ENCODE data around the gene DPYD. TPM values are rescaled to one million over a fixed set of nuclear protein-coding genes. Genes with fewer than 3 reads are reported as not detected.

The DPYD gene
- polyA plus RNA-seq, 2 donors, result 6.7 to 10.0 TPM

GRCh38 chr1:97630948-97631347 is 289.9 kb downstream of the DPYD start:
- WGBS, 2 donors, result 34 to 39% methylated on average over 3 of the region's 3 CpGs

GRCh38 chr1:97630281-97630680 is 290.6 kb downstream of the DPYD start:
- peaks cover 0 to 3% of the 10 kb centered on the region in 2 donors for H3K4me1 ChIP-seq (ENCODE audit: control insufficient read depth in 2 of 2, insufficient read depth in 2 of 2, low read length in 1 of 2)
- H3K4me3 ChIP-seq (ENCODE audit: low read depth in 1 of 2, low read length in 2 of 2), result no peak overlapping the region
- no peaks in the 10 kb centered on the region for H3K36me3 ChIP-seq (ENCODE audit: control insufficient read depth in 2 of 2, insufficient read depth in 2 of 2, low read length in 1 of 2)
- H3K27me3 ChIP-seq (ENCODE audit: control insufficient read depth in 1 of 2, insufficient read depth in 2 of 2, low read length in 2 of 2), result no peaks in the 10 kb centered on the region
- H3K27ac ChIP-seq (ENCODE audit: low read depth in 2 of 2, low read length in 1 of 2), result no peak overlapping the region
- 68 to 69% methylated on average over 1 of the region's 1 CpG for WGBS, 2 donors
- H3K9me3 ChIP-seq (ENCODE audit: control insufficient read depth in 2 of 2, insufficient read depth in 1 of 2, low read depth in 1 of 2, low read length in 1 of 2), result no peaks in the 10 kb centered on the region

More at GRCh38 chr1:97630948-97631347, 289.9 kb downstream of the DPYD start:
- peaks cover 0 to 3% of the 10 kb centered on the region in 2 donors for H3K4me1 ChIP-seq (ENCODE audit: control insufficient read depth in 2 of 2, insufficient read depth in 2 of 2, low read length in 1 of 2)
- no peak overlapping the region for H3K4me3 ChIP-seq (ENCODE audit: low read depth in 1 of 2, low read length in 2 of 2)
- no peak overlapping the region for H3K27ac ChIP-seq (ENCODE audit: low read depth in 2 of 2, low read length in 1 of 2)
- H3K9me3 ChIP-seq (ENCODE audit: control insufficient read depth in 2 of 2, insufficient read depth in 1 of 2, low read depth in 1 of 2, low read length in 1 of 2), result no peaks in the 10 kb centered on the region
- H3K27me3 ChIP-seq (ENCODE audit: control insufficient read depth in 1 of 2, insufficient read depth in 2 of 2, low read length in 2 of 2), result no peaks in the 10 kb centered on the region
- H3K36me3 ChIP-seq (ENCODE audit: control insufficient read depth in 2 of 2, insufficient read depth in 2 of 2, low read length in 1 of 2), result no peaks in the 10 kb centered on the region

- no peaks in the 10 kb centered on the region for H3K27me3 ChIP-seq (ENCODE audit: control insufficient read depth in 1 of 2, insufficient read depth in 2 of 2, low read length in 2 of 2)
- H3K27ac ChIP-seq (ENCODE audit: low read depth in 2 of 2, low read length in 1 of 2), result no peak overlapping the region
- no peaks in the 10 kb centered on the region for H3K36me3 ChIP-seq (ENCODE audit: control insufficient read depth in 2 of 2, insufficient read depth in 2 of 2, low read length in 1 of 2)
- H3K4me1 ChIP-seq (ENCODE audit: control insufficient read depth in 2 of 2, insufficient read depth in 2 of 2, low read length in 1 of 2), result no peaks in the 10 kb centered on the region
- H3K4me3 ChIP-seq (ENCODE audit: low read depth in 1 of 2, low read length in 2 of 2), result no peak overlapping the region
- no peaks in the 10 kb centered on the region for H3K9me3 ChIP-seq (ENCODE audit: control insufficient read depth in 2 of 2, insufficient read depth in 1 of 2, low read depth in 1 of 2, low read length in 1 of 2)
Observed at GRCh38 chr1:97623220-97623619, 297.6 kb downstream of the DPYD start.

- no peaks in the 10 kb centered on the region for H3K9me3 ChIP-seq (ENCODE audit: control insufficient read depth in 2 of 2, insufficient read depth in 1 of 2, low read depth in 1 of 2, low read length in 1 of 2)
- no peaks in the 10 kb centered on the region for H3K4me1 ChIP-seq (ENCODE audit: control insufficient read depth in 2 of 2, insufficient read depth in 2 of 2, low read length in 1 of 2)
- no peak overlapping the region for H3K27ac ChIP-seq (ENCODE audit: low read depth in 2 of 2, low read length in 1 of 2)
- no peak overlapping the region for H3K4me3 ChIP-seq (ENCODE audit: low read depth in 1 of 2, low read length in 2 of 2)
- no peaks in the 10 kb centered on the region for H3K36me3 ChIP-seq (ENCODE audit: control insufficient read depth in 2 of 2, insufficient read depth in 2 of 2, low read length in 1 of 2)
- no peaks in the 10 kb centered on the region for H3K27me3 ChIP-seq (ENCODE audit: control insufficient read depth in 1 of 2, insufficient read depth in 2 of 2, low read length in 2 of 2)
- WGBS, 2 donors, result 54 to 64% methylated on average over 1 of the region's 1 CpG
Observed at GRCh38 chr1:97621955-97622354, 298.9 kb downstream of the DPYD start.

- 98 to 99% methylated on average over 2 of the region's 2 CpGs for WGBS, 2 donors
- H3K27ac ChIP-seq (ENCODE audit: low read depth in 2 of 2, low read length in 1 of 2), result no peak overlapping the region
- no peak overlapping the region for H3K4me3 ChIP-seq (ENCODE audit: low read depth in 1 of 2, low read length in 2 of 2)
Observed at GRCh38 chr1:97619706-97620105, 301.1 kb downstream of the DPYD start.

GRCh38 chr1:97610748-97611147 is 310.1 kb downstream of the DPYD start:
- 89 to 91% methylated on average over 3 of the region's 3 CpGs for WGBS, 2 donors
- H3K27me3 ChIP-seq (ENCODE audit: control insufficient read depth in 1 of 2, insufficient read depth in 2 of 2, low read length in 2 of 2), result no peaks in the 10 kb centered on the region

More at GRCh38 chr1:97619706-97620105, 301.1 kb downstream of the DPYD start:
- Histone ChIP-seq H3K36me3 (ENCODE audit: control insufficient read depth in 2 of 2, insufficient read depth in 2 of 2, low read length in 1 of 2) (no peaks in the 10 kb centered on the region), H3K4me1 (ENCODE audit: control insufficient read depth in 2 of 2, insufficient read depth in 2 of 2, low read length in 1 of 2) (no peaks in the 10 kb centered on the region), H3K9me3 (ENCODE audit: control insufficient read depth in 2 of 2, insufficient read depth in 1 of 2, low read depth in 1 of 2, low read length in 1 of 2) (no peaks in the 10 kb centered on the region), H3K27me3 (ENCODE audit: control insufficient read depth in 1 of 2, insufficient read depth in 2 of 2, low read length in 2 of 2) (no peaks in the 10 kb centered on the region)

GRCh38 chr1:97610102-97610501 is 310.7 kb downstream of the DPYD start:
- H3K36me3 ChIP-seq (ENCODE audit: control insufficient read depth in 2 of 2, insufficient read depth in 2 of 2, low read length in 1 of 2), result no peaks in the 10 kb centered on the region
- H3K4me3 ChIP-seq (ENCODE audit: low read depth in 1 of 2, low read length in 2 of 2), result no peak overlapping the region
- 81 to 88% methylated on average over 3 of the region's 3 CpGs for WGBS, 2 donors
- no peaks in the 10 kb centered on the region for H3K9me3 ChIP-seq (ENCODE audit: control insufficient read depth in 2 of 2, insufficient read depth in 1 of 2, low read depth in 1 of 2, low read length in 1 of 2)
- no peak overlapping the region for H3K27ac ChIP-seq (ENCODE audit: low read depth in 2 of 2, low read length in 1 of 2)
- no peaks in the 10 kb centered on the region for H3K4me1 ChIP-seq (ENCODE audit: control insufficient read depth in 2 of 2, insufficient read depth in 2 of 2, low read length in 1 of 2)
- no peaks in the 10 kb centered on the region for H3K27me3 ChIP-seq (ENCODE audit: control insufficient read depth in 1 of 2, insufficient read depth in 2 of 2, low read length in 2 of 2)

More at GRCh38 chr1:97610748-97611147, 310.1 kb downstream of the DPYD start:
- H3K4me1 ChIP-seq (ENCODE audit: control insufficient read depth in 2 of 2, insufficient read depth in 2 of 2, low read length in 1 of 2), result no peaks in the 10 kb centered on the region
- H3K9me3 ChIP-seq (ENCODE audit: control insufficient read depth in 2 of 2, insufficient read depth in 1 of 2, low read depth in 1 of 2, low read length in 1 of 2), result no peaks in the 10 kb centered on the region
- no peak overlapping the region for H3K27ac ChIP-seq (ENCODE audit: low read depth in 2 of 2, low read length in 1 of 2)
- no peak overlapping the region for H3K4me3 ChIP-seq (ENCODE audit: low read depth in 1 of 2, low read length in 2 of 2)
- no peaks in the 10 kb centered on the region for H3K36me3 ChIP-seq (ENCODE audit: control insufficient read depth in 2 of 2, insufficient read depth in 2 of 2, low read length in 1 of 2)

GRCh38 chr1:97608272-97608671 is 312.6 kb downstream of the DPYD start:
- H3K4me3 ChIP-seq (ENCODE audit: low read depth in 1 of 2, low read length in 2 of 2), result no peak overlapping the region
- H3K27me3 ChIP-seq (ENCODE audit: control insufficient read depth in 1 of 2, insufficient read depth in 2 of 2, low read length in 2 of 2), result no peaks in the 10 kb centered on the region
- H3K36me3 ChIP-seq (ENCODE audit: control insufficient read depth in 2 of 2, insufficient read depth in 2 of 2, low read length in 1 of 2), result no peaks in the 10 kb centered on the region
- 80 to 90% methylated on average over 4 of the region's 4 CpGs for WGBS, 2 donors
- H3K27ac ChIP-seq (ENCODE audit: low read depth in 2 of 2, low read length in 1 of 2), result no peak overlapping the region
- H3K4me1 ChIP-seq (ENCODE audit: control insufficient read depth in 2 of 2, insufficient read depth in 2 of 2, low read length in 1 of 2), result no peaks in the 10 kb centered on the region
- no peaks in the 10 kb centered on the region for H3K9me3 ChIP-seq (ENCODE audit: control insufficient read depth in 2 of 2, insufficient read depth in 1 of 2, low read depth in 1 of 2, low read length in 1 of 2)

GRCh38 chr1:97603776-97604175 is 317.1 kb downstream of the DPYD start:
- Histone ChIP-seq H3K27me3 (ENCODE audit: control insufficient read depth in 1 of 2, insufficient read depth in 2 of 2, low read length in 2 of 2) (no peaks in the 10 kb centered on the region), H3K36me3 (ENCODE audit: control insufficient read depth in 2 of 2, insufficient read depth in 2 of 2, low read length in 1 of 2) (no peaks in the 10 kb centered on the region), H3K4me1 (ENCODE audit: control insufficient read depth in 2 of 2, insufficient read depth in 2 of 2, low read length in 1 of 2) (no peaks in the 10 kb centered on the region), H3K27ac (ENCODE audit: low read depth in 2 of 2, low read length in 1 of 2) (no peak overlapping the region), H3K4me3 (ENCODE audit: low read depth in 1 of 2, low read length in 2 of 2) (no peak overlapping the region), H3K9me3 (ENCODE audit: control insufficient read depth in 2 of 2, insufficient read depth in 1 of 2, low read depth in 1 of 2, low read length in 1 of 2) (no peaks in the 10 kb centered on the region)
- 51 to 53% methylated on average over 5 of the region's 5 CpGs for WGBS, 2 donors

- Histone ChIP-seq H3K9me3 (ENCODE audit: control insufficient read depth in 2 of 2, insufficient read depth in 1 of 2, low read depth in 1 of 2, low read length in 1 of 2) (no peaks in the 10 kb centered on the region), H3K4me1 (ENCODE audit: control insufficient read depth in 2 of 2, insufficient read depth in 2 of 2, low read length in 1 of 2) (no peaks in the 10 kb centered on the region), H3K27me3 (ENCODE audit: control insufficient read depth in 1 of 2, insufficient read depth in 2 of 2, low read length in 2 of 2) (no peaks in the 10 kb centered on the region), H3K36me3 (ENCODE audit: control insufficient read depth in 2 of 2, insufficient read depth in 2 of 2, low read length in 1 of 2) (no peaks in the 10 kb centered on the region), H3K4me3 (ENCODE audit: low read depth in 1 of 2, low read length in 2 of 2) (no peak overlapping the region), H3K27ac (ENCODE audit: low read depth in 2 of 2, low read length in 1 of 2) (no peak overlapping the region)
- whole genome bisulfite sequencing, 2 donors, result 74 to 88% methylated on average over 3 of the region's 3 CpGs
Observed at GRCh38 chr1:97603218-97603617, 317.6 kb downstream of the DPYD start.
